ENCODE data around the gene PRPF19. TPM values are rescaled to one million over a fixed set of nuclear protein-coding genes. Genes with fewer than 3 reads are reported as not detected.

Gene PRPF19
- total and polyA plus RNA-seq, 2 of the 13 experiments (the other 11 are each of a cell fraction or from before 2014, with no cell fraction given) = 27.4 to 91.1 TPM

- TF ChIP-seq PAXIP1 (CRISPR knock-in tag; conservative IDR thresholded peaks at IDR 0.05) (no peak), ZNF362 (CRISPR knock-in tag; IDR thresholded peaks at IDR 0.05; ENCODE audit: borderline replicate concordance) (no peak), ZNF253 (CRISPR knock-in tag; IDR thresholded peaks at IDR 0.05; ENCODE audit: borderline replicate concordance) (no peak), ZBTB1 (CRISPR knock-in tag; IDR thresholded peaks at IDR 0.05; ENCODE audit: borderline replicate concordance) (no peak), ISL2 (CRISPR knock-in tag; IDR thresholded peaks at IDR 0.05) (0 out of 2 replicates have a peak, but pooled peaks have one; percentile 27), THRA (CRISPR knock-in tag; IDR thresholded peaks at IDR 0.05; ENCODE audit: borderline replicate concordance) (no peak), ZNF18 (CRISPR knock-in tag; IDR thresholded peaks at IDR 0.05; ENCODE audit: insufficient replicate concordance) (no peak), KLF6 (CRISPR knock-in tag; IDR thresholded peaks at IDR 0.05) (no peak), ZFP36L2 (CRISPR knock-in tag; IDR thresholded peaks at IDR 0.05) (no peak), RARA (CRISPR knock-in tag; IDR thresholded peaks at IDR 0.05) (0 out of 2 replicates have a peak, but pooled peaks have one; percentile 4)
- TF ChIP-seq, protein P1, sequence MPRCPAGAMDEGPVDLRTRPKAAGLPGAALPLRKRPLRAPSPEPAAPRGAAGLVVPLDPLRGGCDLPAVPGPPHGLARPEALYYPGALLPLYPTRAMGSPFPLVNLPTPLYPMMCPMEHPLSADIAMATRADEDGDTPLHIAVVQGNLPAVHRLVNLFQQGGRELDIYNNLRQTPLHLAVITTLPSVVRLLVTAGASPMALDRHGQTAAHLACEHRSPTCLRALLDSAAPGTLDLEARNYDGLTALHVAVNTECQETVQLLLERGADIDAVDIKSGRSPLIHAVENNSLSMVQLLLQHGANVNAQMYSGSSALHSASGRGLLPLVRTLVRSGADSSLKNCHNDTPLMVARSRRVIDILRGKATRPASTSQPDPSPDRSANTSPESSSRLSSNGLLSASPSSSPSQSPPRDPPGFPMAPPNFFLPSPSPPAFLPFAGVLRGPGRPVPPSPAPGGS (CRISPR knock-in tag; IDR thresholded peaks at IDR 0.05) = peak; percentile 65; the same call in 1 of the 2 replicates
- TF ChIP-seq, protein P2, sequence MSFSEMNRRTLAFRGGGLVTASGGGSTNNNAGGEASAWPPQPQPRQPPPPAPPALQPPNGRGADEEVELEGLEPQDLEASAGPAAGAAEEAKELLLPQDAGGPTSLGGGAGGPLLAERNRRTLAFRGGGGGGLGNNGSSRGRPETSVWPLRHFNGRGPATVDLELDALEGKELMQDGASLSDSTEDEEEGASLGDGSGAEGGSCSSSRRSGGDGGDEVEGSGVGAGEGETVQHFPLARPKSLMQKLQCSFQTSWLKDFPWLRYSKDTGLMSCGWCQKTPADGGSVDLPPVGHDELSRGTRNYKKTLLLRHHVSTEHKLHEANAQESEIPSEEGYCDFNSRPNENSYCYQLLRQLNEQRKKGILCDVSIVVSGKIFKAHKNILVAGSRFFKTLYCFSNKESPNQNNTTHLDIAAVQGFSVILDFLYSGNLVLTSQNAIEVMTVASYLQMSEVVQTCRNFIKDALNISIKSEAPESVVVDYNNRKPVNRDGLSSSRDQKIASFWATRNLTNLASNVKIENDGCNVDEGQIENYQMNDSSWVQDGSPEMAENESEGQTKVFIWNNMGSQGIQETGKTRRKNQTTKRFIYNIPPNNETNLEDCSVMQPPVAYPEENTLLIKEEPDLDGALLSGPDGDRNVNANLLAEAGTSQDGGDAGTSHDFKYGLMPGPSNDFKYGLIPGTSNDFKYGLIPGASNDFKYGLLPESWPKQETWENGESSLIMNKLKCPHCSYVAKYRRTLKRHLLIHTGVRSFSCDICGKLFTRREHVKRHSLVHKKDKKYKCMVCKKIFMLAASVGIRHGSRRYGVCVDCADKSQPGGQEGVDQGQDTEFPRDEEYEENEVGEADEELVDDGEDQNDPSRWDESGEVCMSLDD (CRISPR knock-in tag; IDR thresholded peaks at IDR 0.05; ENCODE audit: borderline replicate concordance) = peak; percentile 67
- TF ChIP-seq, protein P3, sequence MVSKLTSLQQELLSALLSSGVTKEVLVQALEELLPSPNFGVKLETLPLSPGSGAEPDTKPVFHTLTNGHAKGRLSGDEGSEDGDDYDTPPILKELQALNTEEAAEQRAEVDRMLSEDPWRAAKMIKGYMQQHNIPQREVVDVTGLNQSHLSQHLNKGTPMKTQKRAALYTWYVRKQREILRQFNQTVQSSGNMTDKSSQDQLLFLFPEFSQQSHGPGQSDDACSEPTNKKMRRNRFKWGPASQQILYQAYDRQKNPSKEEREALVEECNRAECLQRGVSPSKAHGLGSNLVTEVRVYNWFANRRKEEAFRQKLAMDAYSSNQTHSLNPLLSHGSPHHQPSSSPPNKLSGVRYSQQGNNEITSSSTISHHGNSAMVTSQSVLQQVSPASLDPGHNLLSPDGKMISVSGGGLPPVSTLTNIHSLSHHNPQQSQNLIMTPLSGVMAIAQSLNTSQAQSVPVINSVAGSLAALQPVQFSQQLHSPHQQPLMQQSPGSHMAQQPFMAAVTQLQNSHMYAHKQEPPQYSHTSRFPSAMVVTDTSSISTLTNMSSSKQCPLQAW (CRISPR knock-in tag; IDR thresholded peaks at IDR 0.05) = peak; percentile 75
Measured at GRCh38 chr11:60913793-60914632, 7.6 kb upstream of the PRPF19 start, which contains the start of gene TMEM109 (continued).

Data from HepG2 (cell line).